BLaER1 treated with 17β-estradiol and CSF1 and Interleukin-3, amounts not matched to agents 10 nM and 100 nM (cell line): Measurements from ENCODE around the gene CD164.
"Not testable (repeated sequence)": the region's sequence is repeated elsewhere in the genome, so short reads cannot be mapped to it uniquely, and the experiment has no call there.

Experiments used
- H3K27ac ChIP-seq, 11 experiments: shearing (Covaris generic); formaldehyde crosslinking; 2 replicates each; pipeline ENCODE4 v1.8.1; 2022
- H3K27me3 ChIP-seq, 11 experiments: shearing (Covaris generic); formaldehyde crosslinking; 2 replicates each; pipeline ENCODE4 v1.8.1; 2022
- H3K36me3 ChIP-seq, 11 experiments: shearing (Covaris generic); formaldehyde crosslinking; 2 replicates each; pipeline ENCODE4 v1.8.1; 2022
- H3K4me1 ChIP-seq, 10 experiments: shearing (Covaris generic); formaldehyde crosslinking; 2 replicates each; pipeline ENCODE4 v1.8.1; 2022
- H3K4me2 ChIP-seq, 11 experiments: shearing (Covaris generic); formaldehyde crosslinking; 2 replicates each; pipeline ENCODE4 v1.8.1; 2022
- H3K4me3 ChIP-seq, 10 experiments: shearing (Covaris generic); formaldehyde crosslinking; 2 replicates each; pipeline ENCODE4 v1.8.1; 2022
- H3K9ac ChIP-seq, 11 experiments: shearing (Covaris generic); formaldehyde crosslinking; 2 replicates each; pipeline ENCODE4 v1.8.1; 2022
- H3K9me3 ChIP-seq, 11 experiments: shearing (Covaris generic); formaldehyde crosslinking; replicated peaks in 1 of 11; 2 replicates each; pipeline ENCODE4 v1.8.1; 2022
- H4K20me1 ChIP-seq, 11 experiments: shearing (Covaris generic); formaldehyde crosslinking; 2 replicates each; pipeline ENCODE4 v1.8.1; 2022
- Cebpa-rat ChIP-seq, 11 experiments: shearing (Covaris generic); IDR thresholded peaks; 2 replicates each; pipeline ENCODE4 v1.8.1; 2022

CD164 gene

GRCh38 chr6:109370336-109370735 lies 11.9 kb downstream of the CD164 start:
- TF ChIP-seq Cebpa-rat (IDR thresholded peaks at IDR 0.05), result no peak
- Histone ChIP-seq H3K4me1 (peaks cover 0 to 46% (median 18%) of the 10 kb centered on the region in 10 experiments; a peak in 12 of 20 replicates), H3K36me3 (peaks cover 91 to 100% (median 99%) of the 10 kb centered on the region in 11 experiments), H3K4me3 (no peak overlapping the region), H3K27me3 (no peaks in the 10 kb centered on the region), H3K9me3 (peaks cover 0 to 22% (median 15%) of the 10 kb centered on the region in 11 experiments; a peak in 18 of 22 replicates), H3K9ac (no peak overlapping the region), H3K4me2 (no peak overlapping the region), H3K27ac (no peak overlapping the region), H4K20me1 (peaks cover 27 to 99% (median 79%) of the 10 kb centered on the region in 11 experiments; a peak in 21 of 22 replicates)

DNA sequence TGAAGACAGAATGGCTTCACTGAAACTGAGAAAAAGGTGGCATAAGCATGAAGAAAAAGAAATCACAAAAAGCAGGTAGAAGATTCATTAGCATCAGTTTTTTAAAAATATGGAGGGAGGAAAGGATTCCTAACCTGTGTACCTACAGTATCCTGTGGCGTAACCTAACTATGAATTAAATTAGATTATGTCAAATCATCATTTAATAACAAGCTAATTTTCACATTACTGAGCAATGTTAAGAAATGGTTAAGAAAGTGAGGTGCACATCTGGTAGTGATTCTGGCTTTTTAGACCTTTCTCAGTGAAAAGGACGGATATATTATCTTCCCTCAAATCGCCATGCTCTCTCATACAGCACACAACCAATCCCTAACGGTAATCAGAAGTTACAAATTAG lies 12.5 kb downstream of the CD164 start:
- Histone ChIP-seq H3K9ac (no peak overlapping the region), H3K27me3 (no peaks in the 10 kb centered on the region), H3K4me1 (peaks cover 0 to 40% (median 18%) of the 10 kb centered on the region in 10 experiments; a peak in 12 of 20 replicates), H3K4me2 (no peak overlapping the region), H3K4me3 (no peak overlapping the region), H3K36me3 (peaks cover 91 to 100% (median 99%) of the 10 kb centered on the region in 11 experiments), H3K9me3 (peaks cover 0 to 28% (median 22%) of the 10 kb centered on the region in 11 experiments; a peak in 19 of 22 replicates), H4K20me1 (peaks cover 24 to 98% (median 73%) of the 10 kb centered on the region in 11 experiments; a peak in 20 of 22 replicates), H3K27ac (no peak overlapping the region)
- TF ChIP-seq Cebpa-rat (IDR thresholded peaks at IDR 0.05), result no peak

GRCh38 chr6:109364382-109365078 lies 17.7 kb downstream of the CD164 start:
- not testable (repeated sequence) for H3K4me3 ChIP-seq, H3K4me2 ChIP-seq, H3K27ac ChIP-seq, H3K27me3 ChIP-seq, H3K9ac ChIP-seq
- Histone ChIP-seq H4K20me1 (peaks cover 0 to 81% (median 25%) of the 10 kb centered on the region in 11 experiments; a peak in 13 of 22 replicates), H3K9me3 (peaks cover 36 to 80% (median 71%) of the 10 kb centered on the region in 11 experiments; a peak in 21 of 22 replicates), H3K36me3 (peaks cover 99 to 100% (median 100%) of the 10 kb centered on the region in 11 experiments), H3K4me1 (peaks cover 0 to 13% (median 0%) of the 10 kb centered on the region in 10 experiments; a peak in 5 of 20 replicates)

DNA sequence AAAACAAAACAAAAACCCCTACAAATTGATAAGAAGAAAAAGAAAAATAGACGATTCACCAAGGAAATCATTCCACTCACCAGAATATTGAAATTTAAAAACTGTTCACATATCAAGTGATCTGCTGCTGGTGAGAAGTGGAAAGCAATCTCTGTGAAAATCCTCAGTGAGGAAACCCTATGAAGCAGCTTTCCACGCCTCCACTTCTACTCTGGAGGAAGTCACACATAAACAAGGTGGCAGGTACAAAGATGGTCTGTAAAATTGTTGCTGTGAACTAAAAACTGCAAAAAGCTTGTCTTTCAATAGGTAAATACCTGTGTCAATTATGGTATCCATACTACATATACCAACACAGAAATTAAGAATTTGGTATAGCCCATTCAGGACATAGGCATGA lies 18.5 kb downstream of the CD164 start:
- H3K36me3 ChIP-seq, result peaks cover 99 to 100% (median 100%) of the 10 kb centered on the region in 11 experiments
- H3K4me2 ChIP-seq, result no peak overlapping the region
- peaks cover 44 to 88% (median 79%) of the 10 kb centered on the region in 11 experiments; a peak in 21 of 22 replicates for H3K9me3 ChIP-seq

DNA sequence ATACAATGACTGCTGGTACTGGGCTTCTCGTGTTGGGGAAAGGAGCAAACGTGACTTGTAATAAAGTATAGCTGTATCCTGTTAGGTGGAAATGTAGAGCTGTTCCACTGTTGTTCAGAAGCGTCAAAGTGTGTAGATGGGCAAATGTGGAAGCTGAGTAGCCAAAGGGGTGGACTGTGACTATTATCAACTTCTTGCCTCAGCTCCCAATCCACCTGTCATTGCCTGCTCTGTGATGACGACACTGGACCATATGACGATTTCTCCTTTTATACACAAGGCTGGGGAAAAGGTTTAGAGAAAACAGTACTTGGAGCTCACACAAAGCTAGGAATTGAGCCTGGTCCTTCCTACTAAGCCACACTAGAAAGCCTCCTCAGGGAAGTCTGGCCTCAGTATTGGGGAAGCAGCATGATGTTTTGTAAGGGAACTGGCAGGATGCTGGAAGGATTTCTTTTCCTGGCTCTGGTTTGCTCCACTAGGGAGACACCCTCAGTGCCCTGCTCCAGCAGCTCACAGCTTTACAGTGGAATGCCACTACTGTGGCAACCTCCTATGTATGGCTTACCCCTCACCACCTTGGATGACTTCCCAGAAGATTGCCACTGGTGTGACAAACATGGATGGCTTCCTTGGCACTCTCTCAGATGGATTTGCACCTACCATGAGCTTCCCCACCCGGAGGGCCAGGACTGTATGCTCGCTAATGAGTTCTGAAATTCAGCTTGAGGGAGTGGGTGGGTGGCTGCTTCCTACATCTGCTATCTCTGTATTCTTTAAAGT lies 20.0 kb downstream of the CD164 start:
- Histone ChIP-seq H3K9ac (no peak overlapping the region), H4K20me1 (peaks cover 0 to 64% (median 9%) of the 10 kb centered on the region in 11 experiments; a peak in 10 of 22 replicates), H3K4me2 (no peak overlapping the region), H3K27ac (no peak overlapping the region), H3K9me3 (peaks cover 58 to 98% (median 92%) of the 10 kb centered on the region in 11 experiments), H3K27me3 (no peaks in the 10 kb centered on the region), H3K36me3 (peaks cover 99 to 100% (median 100%) of the 10 kb centered on the region in 11 experiments), H3K4me1 (peaks cover 0 to 13% (median 0%) of the 10 kb centered on the region in 10 experiments; a peak in 5 of 20 replicates), H3K4me3 (no peak overlapping the region)
- no peak for TF ChIP-seq Cebpa-rat (IDR thresholded peaks at IDR 0.05)

More for the DNA sequence above, 18.5 kb downstream of the CD164 start:
- H4K20me1 ChIP-seq, result peaks cover 0 to 78% (median 19%) of the 10 kb centered on the region in 11 experiments; a peak in 13 of 22 replicates
- no peaks in the 10 kb centered on the region for H3K27me3 ChIP-seq
- no peak overlapping the region for H3K4me3 ChIP-seq
- no peak for TF ChIP-seq Cebpa-rat (IDR thresholded peaks at IDR 0.05)
- H3K27ac ChIP-seq, result no peak overlapping the region
- H3K4me1 ChIP-seq, result peaks cover 0 to 13% (median 0%) of the 10 kb centered on the region in 10 experiments; a peak in 5 of 20 replicates
- H3K9ac ChIP-seq, result no peak overlapping the region

DNA sequence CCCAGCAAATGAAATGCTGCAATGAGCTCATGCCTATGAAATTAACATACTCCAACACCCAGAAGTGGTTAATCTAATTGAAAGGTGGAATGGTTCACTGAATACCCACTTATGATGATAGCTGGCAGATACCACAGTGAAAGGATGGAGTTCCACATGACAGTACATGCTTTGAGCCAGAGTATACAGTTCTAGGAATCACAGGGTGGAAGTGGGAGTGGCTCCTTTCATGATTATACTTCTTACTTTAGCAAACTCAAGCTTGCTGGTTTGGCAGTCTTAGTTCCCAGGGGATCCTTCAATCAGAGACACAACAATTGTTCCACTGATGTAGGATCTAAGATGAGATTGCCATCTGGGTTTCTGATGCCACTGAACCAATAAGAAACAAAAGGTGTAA lies 21.5 kb downstream of the CD164 start:
- no peak for TF ChIP-seq Cebpa-rat (IDR thresholded peaks at IDR 0.05)
- Histone ChIP-seq H3K9me3 (peaks cover 73 to 100% (median 98%) of the 10 kb centered on the region in 11 experiments), H3K36me3 (peaks cover 99 to 100% (median 100%) of the 10 kb centered on the region in 11 experiments), H3K27ac (no peak overlapping the region), H3K27me3 (no peaks in the 10 kb centered on the region), H3K9ac (no peak overlapping the region), H3K4me1 (peaks cover 0 to 13% (median 0%) of the 10 kb centered on the region in 10 experiments; a peak in 5 of 20 replicates), H4K20me1 (peaks cover 0 to 49% (median 9%) of the 10 kb centered on the region in 11 experiments; a peak in 9 of 22 replicates), H3K4me2 (peak overlapping the region in 2 of 11 experiments; percentile 3 to 44; a peak in 2 of 22 replicates), H3K4me3 (no peak overlapping the region)

DNA sequence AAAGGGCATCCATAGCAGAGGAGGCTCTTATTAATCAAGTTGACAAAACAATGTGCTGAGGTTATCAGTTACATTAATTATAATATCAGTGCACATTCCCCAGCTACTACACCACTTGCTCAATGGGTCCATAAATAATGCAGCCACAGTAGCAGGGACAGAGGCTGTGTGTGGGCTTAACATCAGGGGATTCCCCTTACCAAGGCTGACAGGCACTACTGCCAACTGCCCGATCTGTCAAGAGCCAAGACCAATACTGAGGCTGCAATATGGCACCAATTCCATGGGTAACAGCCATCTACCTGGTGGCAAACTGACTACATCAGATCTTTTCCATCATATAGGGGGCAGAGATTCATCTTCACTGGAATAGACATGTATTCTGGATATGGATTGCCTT lies 22.0 kb downstream of the CD164 start:
- peaks cover 96 to 100% (median 100%) of the 10 kb centered on the region in 11 experiments for H3K36me3 ChIP-seq
- no peak for TF ChIP-seq Cebpa-rat (IDR thresholded peaks at IDR 0.05)

DNA sequence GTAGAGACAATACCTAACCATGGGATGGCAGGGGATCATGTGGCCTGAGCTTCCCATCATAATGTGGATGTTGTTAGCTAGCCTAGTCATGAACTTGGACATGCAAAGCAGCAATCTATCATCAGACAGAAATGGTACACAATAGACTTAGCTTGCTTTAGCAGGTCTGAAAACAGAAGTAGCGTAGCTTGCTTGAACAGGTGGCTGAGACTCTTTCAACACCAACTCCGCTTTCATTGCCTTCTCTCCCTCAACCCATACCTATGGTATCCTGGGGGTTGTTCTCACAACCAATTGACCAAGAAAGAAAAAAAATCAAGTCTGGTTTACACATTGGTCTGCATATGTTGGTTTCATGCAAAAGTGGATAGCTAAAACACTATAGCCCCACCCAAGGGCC lies 23.0 kb downstream of the CD164 start:
- Histone ChIP-seq H3K9me3 (peaks cover 70 to 87% (median 85%) of the 10 kb centered on the region in 11 experiments), H4K20me1 (peaks cover 0 to 35% (median 3%) of the 10 kb centered on the region in 11 experiments; a peak in 7 of 22 replicates), H3K4me3 (no peak overlapping the region), H3K27ac (no peak overlapping the region), H3K4me2 (no peak overlapping the region), H3K27me3 (no peaks in the 10 kb centered on the region), H3K9ac (no peak overlapping the region), H3K4me1 (peaks cover 0 to 13% (median 0%) of the 10 kb centered on the region in 10 experiments; a peak in 5 of 20 replicates), H3K36me3 (peaks cover 90 to 100% (median 97%) of the 10 kb centered on the region in 11 experiments)
- no peak for TF ChIP-seq Cebpa-rat (IDR thresholded peaks at IDR 0.05)

More for the DNA sequence above, 22.0 kb downstream of the CD164 start:
- H3K9me3 ChIP-seq, result peaks cover 74 to 97% (median 95%) of the 10 kb centered on the region in 11 experiments
- H3K27ac ChIP-seq, result no peak overlapping the region
- H3K27me3 ChIP-seq, result no peaks in the 10 kb centered on the region
- no peak overlapping the region for H3K9ac ChIP-seq
- H3K4me1 ChIP-seq, result peaks cover 0 to 13% (median 0%) of the 10 kb centered on the region in 10 experiments; a peak in 5 of 20 replicates
- H3K4me3 ChIP-seq, result no peak overlapping the region
- H3K4me2 ChIP-seq, result no peak overlapping the region
- peaks cover 0 to 45% (median 8%) of the 10 kb centered on the region in 11 experiments; a peak in 8 of 22 replicates for H4K20me1 ChIP-seq
